ENCODE data around the gene PHLDB2. TPM values are rescaled to one million over a fixed set of nuclear protein-coding genes. Genes with fewer than 3 reads are reported as not detected.
A peak's percentile ranks its signal among the peaks of the same experiment; 100 is the strongest.

The PHLDB2 gene
- total and polyA plus RNA-seq, 12 donors = 6.2 to 39.6 (median 13.9) TPM

DNA sequence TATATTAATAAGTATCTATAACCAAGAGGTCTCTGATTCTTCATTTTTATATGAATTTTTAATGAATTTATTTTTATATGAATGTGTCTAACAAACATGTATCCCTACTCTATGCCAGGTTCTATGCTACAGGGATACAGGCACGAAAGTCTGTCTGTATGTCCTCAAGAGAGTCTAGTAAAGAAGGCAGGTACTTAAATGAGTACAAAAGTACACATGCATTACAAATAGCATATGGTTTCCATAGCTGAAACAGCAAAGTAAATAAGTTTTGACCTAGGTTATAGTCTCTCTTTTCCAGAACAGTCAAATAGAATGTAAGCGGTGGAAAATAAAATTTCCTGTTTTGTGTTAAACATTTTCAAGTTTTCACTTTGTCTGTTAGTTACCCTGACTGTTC, 106.4 kb downstream of the PHLDB2 start:
- H3K36me3 ChIP-seq (replicated peaks in 1 of 2) = no peaks in the 10 kb centered on the region
- TF ChIP-seq POLR2A (IDR thresholded peaks at IDR 0.05) = no peak
- TF ChIP-seq CTCF (IDR thresholded peaks at IDR 0.05) = no peak
- intact Hi-C loops (cut with DNase I) = loop anchor here (5.0 to 10.0 kb wide), 3 partner anchors 101 to 298 kb away; no protein-coding TSS in a partner anchor
- H3K9me3 ChIP-seq (replicated peaks in 1 of 3) = no peaks in the 10 kb centered on the region
- 92 to 96% (median 94%) methylated on average over 2 of the region's 2 CpGs for WGBS, 4 donors
- peaks cover 0 to 9% of the 10 kb centered on the region in 2 donors for H3K4me1 ChIP-seq (replicated peaks in 1 of 2)
- no peak overlapping the region for H3K27ac ChIP-seq
- no peak for DNase-seq
- no peak overlapping the region for H3K4me3 ChIP-seq
- H3K27me3 ChIP-seq = no peaks in the 10 kb centered on the region

- Histone ChIP-seq H3K36me3 (replicated peaks in 1 of 2) (no peaks in the 10 kb centered on the region), H3K9me3 (replicated peaks in 1 of 3) (no peaks in the 10 kb centered on the region), H3K27me3 (no peaks in the 10 kb centered on the region), H3K4me1 (replicated peaks in 1 of 2) (peaks cover 0 to 9% of the 10 kb centered on the region in 2 donors), H3K27ac (peak overlapping the region in 2 of 5 donors; percentile 0 to 43), H3K4me3 (no peak overlapping the region)
- TF ChIP-seq POLR2A (IDR thresholded peaks at IDR 0.05) (no peak), CTCF (IDR thresholded peaks at IDR 0.05) (no peak)
- intact Hi-C loops (cut with DNase I) = loop anchor here (2.0 to 10.0 kb wide), 4 partner anchors 102 to 300 kb away; no protein-coding TSS in a partner anchor
- WGBS, 4 donors = 8 to 16% (median 14%) methylated on average over 3 of the region's 3 CpGs
- DNase-seq = no peak
These were observed 108.0 kb downstream of the PHLDB2 start for GRCh38 chr3:111967068-111967467.

GRCh38 chr3:111967651-111968274, 108.7 kb downstream of the PHLDB2 start:
- H3K4me3 ChIP-seq = no peak overlapping the region
- no peaks in the 10 kb centered on the region for H3K27me3 ChIP-seq
- intact Hi-C loops (cut with DNase I) = loop anchor here (2.0 to 10.0 kb wide), 4 partner anchors 103 to 300 kb away; no protein-coding TSS in a partner anchor
- no peak for TF ChIP-seq POLR2A (IDR thresholded peaks at IDR 0.05)
- TF ChIP-seq CTCF (IDR thresholded peaks at IDR 0.05) = peak; percentile 79 to 95 (median 92)
- WGBS, 4 donors = 7 to 9% (median 8%) methylated on average over 8 of the region's 8 CpGs
- no peaks in the 10 kb centered on the region for H3K36me3 ChIP-seq (replicated peaks in 1 of 2)
- DNase-seq = peak; percentile 69 to 95 (median 88)
- peaks cover 0 to 9% of the 10 kb centered on the region in 2 donors for H3K4me1 ChIP-seq (replicated peaks in 1 of 2)
- no peaks in the 10 kb centered on the region for H3K9me3 ChIP-seq (replicated peaks in 1 of 3)
- H3K27ac ChIP-seq = peak overlapping the region in 2 of 5 donors; percentile 0 to 43

DNA sequence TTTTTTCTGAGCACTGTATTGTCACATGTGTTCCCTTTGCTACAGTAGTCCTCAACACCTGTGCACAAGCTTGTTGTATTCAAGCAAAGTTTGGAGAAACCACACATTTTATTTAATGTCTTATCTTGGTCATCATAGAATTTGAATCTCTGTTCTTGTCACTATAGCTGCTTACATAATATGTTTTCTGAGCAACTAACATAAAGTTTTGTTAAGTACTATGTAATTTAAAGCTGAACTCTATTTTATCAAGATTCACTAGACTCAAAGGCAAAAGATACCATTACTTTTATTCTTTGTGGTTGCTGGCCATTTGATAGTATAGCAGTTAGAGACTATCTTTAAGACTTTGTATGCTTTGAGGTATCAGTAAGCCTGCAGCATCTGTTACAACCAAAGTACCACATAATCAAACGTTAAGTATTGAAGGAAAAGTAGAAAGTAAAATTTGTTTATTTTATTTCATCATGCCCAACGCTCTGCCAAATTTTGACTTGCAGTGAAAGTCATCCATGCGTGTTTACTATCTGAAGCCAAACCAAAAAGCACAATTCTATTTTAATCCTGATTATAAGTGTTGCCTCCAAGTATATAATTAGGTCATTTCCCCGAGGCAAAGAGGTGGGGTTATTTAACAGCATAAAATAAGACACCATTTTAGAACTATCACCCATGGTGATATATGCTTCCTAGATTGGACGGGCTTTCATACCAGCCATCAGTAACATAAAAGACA, 109.4 kb downstream of the PHLDB2 start:
- Histone ChIP-seq H3K4me1 (replicated peaks in 1 of 2) (peaks cover 0 to 9% of the 10 kb centered on the region in 2 donors), H3K27me3 (no peaks in the 10 kb centered on the region), H3K9me3 (replicated peaks in 1 of 3) (no peaks in the 10 kb centered on the region), H3K27ac (no peak overlapping the region), H3K36me3 (replicated peaks in 1 of 2) (no peaks in the 10 kb centered on the region), H3K4me3 (no peak overlapping the region)
- TF ChIP-seq CTCF (IDR thresholded peaks at IDR 0.05) (no peak), POLR2A (IDR thresholded peaks at IDR 0.05) (no peak)
- WGBS, 4 donors = 48 to 58% (median 52%) methylated on average over 5 of the region's 5 CpGs
- intact Hi-C loops (cut with DNase I) = loop anchor here (5.0 to 10.0 kb wide), 3 partner anchors 104 to 301 kb away; no protein-coding TSS in a partner anchor
- no peak for DNase-seq
